HepG2 (cell line): Measurements from ENCODE around the gene ADAM15. TPM values are rescaled to one million over a fixed set of nuclear protein-coding genes. Genes with fewer than 3 reads are reported as not detected.

ENCODE experiments used
- ARNT ChIP-seq: fragments of 450-650 bp; IDR thresholded peaks from 2 replicates; pipeline ENCODE4 v1.6.1; 2017
- CEBPB ChIP-seq: IDR thresholded peaks from 2 replicates; pipeline ENCODE4 v1.6.1; 2011; ENCODE audit warnings: low read depth, low read length, improper control_type of control experiment, borderline replicate concordance
- ERF ChIP-seq: IDR thresholded peaks from 2 replicates; pipeline ENCODE4 v1.6.1; 2018; ENCODE audit warnings: missing biosample characterization, missing genetic modification reagents
- HMG20A ChIP-seq: IDR thresholded peaks from 2 replicates; pipeline ENCODE4 v1.6.1; 2016; ENCODE audit warnings: borderline replicate concordance
- ISX ChIP-seq: sonication (generic); formaldehyde crosslinking; conservative IDR thresholded peaks from 2 replicates; pipeline ENCODE4 v1.5.0; 2020; ENCODE audit warnings: missing genetic modification reagents
- KAT2B ChIP-seq: fragments of 150-350 bp; IDR thresholded peaks from 2 replicates; pipeline ENCODE4 v1.6.1; 2014; ENCODE audit warnings: low read depth, low read length, borderline replicate concordance
- PAF1 ChIP-seq: IDR thresholded peaks from 2 replicates; pipeline ENCODE4 v1.6.1; 2016; ENCODE audit warnings: missing genetic modification reagents, missing compliant biosample characterization
- RORA ChIP-seq: sonication (generic); formaldehyde crosslinking; IDR thresholded peaks from 2 replicates; pipeline ENCODE4 v1.5.0; 2020; ENCODE audit warnings: mild to moderate bottlenecking, missing genetic modification reagents, moderate library complexity
- SALL1 ChIP-seq: sonication (generic); formaldehyde crosslinking; IDR thresholded peaks from 2 replicates; pipeline ENCODE4 v1.8.0; 2022; ENCODE audit warnings: mild to moderate bottlenecking, missing genetic modification reagents
- SKI ChIP-seq: fragments of 450-650 bp; IDR thresholded peaks from one replicate; pipeline ENCODE4 v1.6.1; 2018; ENCODE audit warnings: mild to moderate bottlenecking; ENCODE audit not compliant: partially characterized antibody
- SRSF1 ChIP-seq: fragments of 200-400 bp; formaldehyde crosslinking; optimal IDR thresholded peaks from 2 replicates; pipeline ENCODE3; 2017; ENCODE audit warnings: mild to moderate bottlenecking, low read depth, low read length, moderate library complexity
- TAF1 ChIP-seq: sonication (generic); formaldehyde crosslinking; IDR thresholded peaks from 2 replicates; pipeline ENCODE4 v1.4.0; 2020; ENCODE audit warnings: missing genetic modification reagents
- ZNF18 ChIP-seq: sonication (generic); formaldehyde crosslinking; IDR thresholded peaks from 2 replicates; pipeline ENCODE4 v1.8.0; 2022; ENCODE audit warnings: mild to moderate bottlenecking, missing genetic modification reagents; ENCODE audit not compliant: insufficient replicate concordance
- ZNF441 ChIP-seq: sonication (generic); formaldehyde crosslinking; IDR thresholded peaks from 2 replicates; pipeline ENCODE4 v1.7.0; 2021; ENCODE audit warnings: missing genetic modification reagents, borderline replicate concordance
- ZNF570 ChIP-seq: sonication (generic); formaldehyde crosslinking; IDR thresholded peaks from 2 replicates; pipeline ENCODE4 v1.4.0; 2020; ENCODE audit warnings: mild to moderate bottlenecking, missing genetic modification reagents, borderline replicate concordance
- ZNF772 ChIP-seq: sonication (generic); formaldehyde crosslinking; IDR thresholded peaks from 2 replicates; pipeline ENCODE4 v1.5.0; 2020; ENCODE audit warnings: mild to moderate bottlenecking, missing genetic modification reagents
- ZNF780A ChIP-seq: sonication (generic); formaldehyde crosslinking; IDR thresholded peaks from 2 replicates; pipeline ENCODE4 v1.8.0; 2022; ENCODE audit warnings: mild to moderate bottlenecking, missing genetic modification reagents, moderate library complexity
- ZNF788 ChIP-seq: sonication (generic); formaldehyde crosslinking; IDR thresholded peaks from 2 replicates; pipeline ENCODE4 v1.5.0; 2020; ENCODE audit warnings: mild to moderate bottlenecking, missing genetic modification reagents, borderline replicate concordance
- polyA plus RNA-seq, 8 experiments: library from polyadenylated mRNA; depleted of rRNA in 3 of 8; stranded (reverse) in 7 of 8; unstranded in 1 of 8; fragments of >200 nt; fragmentation: Illumina TruSeq in 4 of 8; extraction: Trizol in 4 of 8; gene quantifications; 2 replicates each; pipeline versions ENCODE4 v1.2.1 to v1.2.3, GENCODE V29; 2011 to 2016; ENCODE audit warnings: low read depth in 4 of 8, missing spikeins in 1 of 8, mixed read lengths in 1 of 8; ENCODE audit not compliant: insufficient read depth in 1 of 8
- total RNA-seq, 5 experiments: library from RNA; depleted of rRNA; stranded (reverse); fragments of >200 nt; fragmentation: Illumina TruSeq; extraction: Trizol; gene quantifications; 2 replicates each; pipeline ENCODE4 v1.2.3, GENCODE V29; 2016; ENCODE audit warnings: low read depth in 1 of 5
- TF ChIP-seq, protein P1 (sequence below): IDR thresholded peaks from 2 replicates; pipeline ENCODE4 v1.4.0; 2020; ENCODE audit warnings: mild to moderate bottlenecking, missing genetic modification reagents
- TF ChIP-seq, protein P2 (sequence below): fragments of 450-650 bp; IDR thresholded peaks from 2 replicates; pipeline ENCODE4 v1.6.1; 2017; ENCODE audit warnings: mild to moderate bottlenecking
- TF ChIP-seq, protein P3 (sequence below): sonication (generic); formaldehyde crosslinking; IDR thresholded peaks from 2 replicates; pipeline ENCODE4 v1.5.0; 2020; ENCODE audit warnings: missing genetic modification reagents

ADAM15 gene
- total and polyA plus RNA-seq, 2 of the 13 experiments (the other 11 are each of a cell fraction or from before 2014, with no cell fraction given): 17.9 to 25.6 TPM

DNA sequence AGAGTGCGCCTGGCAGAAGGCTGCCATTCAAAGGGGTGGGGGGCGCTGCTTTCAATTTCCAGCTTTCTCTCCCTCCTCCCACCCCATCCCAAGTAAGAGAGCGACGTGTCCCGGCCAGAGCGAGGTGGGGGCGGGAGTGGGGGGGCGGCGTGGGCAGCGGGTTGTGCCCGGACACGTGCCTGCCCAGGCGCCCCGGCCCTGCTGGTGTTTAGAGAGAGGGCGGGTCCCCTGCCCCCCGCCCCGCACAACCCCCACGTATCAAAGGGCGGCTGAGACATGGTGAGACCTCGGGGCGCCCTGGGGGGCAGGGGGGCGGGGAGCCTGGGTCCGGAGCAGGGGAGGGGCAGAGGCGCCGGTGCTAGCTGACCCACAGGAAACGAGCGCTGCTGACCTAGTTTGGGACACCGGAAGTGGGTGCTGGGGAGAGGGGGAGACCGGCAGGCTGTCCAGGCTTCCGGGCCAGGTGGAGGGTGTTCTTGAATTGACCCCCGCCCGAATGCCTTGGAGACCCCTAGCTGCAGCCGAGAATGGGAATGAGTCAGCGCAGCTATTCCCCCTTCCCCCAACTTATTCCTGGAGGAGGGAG is 47.3 kb upstream of the ADAM15 start (continued):
- TF ChIP-seq, protein P1, sequence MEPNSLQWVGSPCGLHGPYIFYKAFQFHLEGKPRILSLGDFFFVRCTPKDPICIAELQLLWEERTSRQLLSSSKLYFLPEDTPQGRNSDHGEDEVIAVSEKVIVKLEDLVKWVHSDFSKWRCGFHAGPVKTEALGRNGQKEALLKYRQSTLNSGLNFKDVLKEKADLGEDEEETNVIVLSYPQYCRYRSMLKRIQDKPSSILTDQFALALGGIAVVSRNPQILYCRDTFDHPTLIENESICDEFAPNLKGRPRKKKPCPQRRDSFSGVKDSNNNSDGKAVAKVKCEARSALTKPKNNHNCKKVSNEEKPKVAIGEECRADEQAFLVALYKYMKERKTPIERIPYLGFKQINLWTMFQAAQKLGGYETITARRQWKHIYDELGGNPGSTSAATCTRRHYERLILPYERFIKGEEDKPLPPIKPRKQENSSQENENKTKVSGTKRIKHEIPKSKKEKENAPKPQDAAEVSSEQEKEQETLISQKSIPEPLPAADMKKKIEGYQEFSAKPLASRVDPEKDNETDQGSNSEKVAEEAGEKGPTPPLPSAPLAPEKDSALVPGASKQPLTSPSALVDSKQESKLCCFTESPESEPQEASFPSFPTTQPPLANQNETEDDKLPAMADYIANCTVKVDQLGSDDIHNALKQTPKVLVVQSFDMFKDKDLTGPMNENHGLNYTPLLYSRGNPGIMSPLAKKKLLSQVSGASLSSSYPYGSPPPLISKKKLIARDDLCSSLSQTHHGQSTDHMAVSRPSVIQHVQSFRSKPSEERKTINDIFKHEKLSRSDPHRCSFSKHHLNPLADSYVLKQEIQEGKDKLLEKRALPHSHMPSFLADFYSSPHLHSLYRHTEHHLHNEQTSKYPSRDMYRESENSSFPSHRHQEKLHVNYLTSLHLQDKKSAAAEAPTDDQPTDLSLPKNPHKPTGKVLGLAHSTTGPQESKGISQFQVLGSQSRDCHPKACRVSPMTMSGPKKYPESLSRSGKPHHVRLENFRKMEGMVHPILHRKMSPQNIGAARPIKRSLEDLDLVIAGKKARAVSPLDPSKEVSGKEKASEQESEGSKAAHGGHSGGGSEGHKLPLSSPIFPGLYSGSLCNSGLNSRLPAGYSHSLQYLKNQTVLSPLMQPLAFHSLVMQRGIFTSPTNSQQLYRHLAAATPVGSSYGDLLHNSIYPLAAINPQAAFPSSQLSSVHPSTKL (CRISPR knock-in tag): peak; percentile 29; the same call in 1 of the 2 replicates
- TF ChIP-seq ARNT (no peak), ZNF18 (CRISPR knock-in tag) (no peak), KAT2B (no peak), HMG20A (CRISPR knock-in tag) (no peak), CEBPB (no peak), SRSF1 (peak; percentile 65), ZNF441 (CRISPR knock-in tag) (peak; percentile 12; the same call in 1 of the 2 replicates), SKI (no peak), ZNF780A (CRISPR knock-in tag) (0 out of 2 replicates have a peak, but pooled peaks have one; percentile 45), ZNF570 (no peak), ZNF772 (CRISPR knock-in tag) (no peak), TAF1 (CRISPR knock-in tag) (peak; percentile 34; the same call in 1 of the 2 replicates), ERF (CRISPR knock-in tag) (0 out of 2 replicates have a peak, but pooled peaks have one; percentile 12), PAF1 (CRISPR knock-in tag) (no peak), RORA (CRISPR knock-in tag) (no peak), SALL1 (peak; percentile 33; the same call in 1 of the 2 replicates), ISX (CRISPR knock-in tag) (no peak), ZNF788 (CRISPR knock-in tag) (0 out of 2 replicates have a peak, but pooled peaks have one; percentile 26)
- TF ChIP-seq, protein P2, sequence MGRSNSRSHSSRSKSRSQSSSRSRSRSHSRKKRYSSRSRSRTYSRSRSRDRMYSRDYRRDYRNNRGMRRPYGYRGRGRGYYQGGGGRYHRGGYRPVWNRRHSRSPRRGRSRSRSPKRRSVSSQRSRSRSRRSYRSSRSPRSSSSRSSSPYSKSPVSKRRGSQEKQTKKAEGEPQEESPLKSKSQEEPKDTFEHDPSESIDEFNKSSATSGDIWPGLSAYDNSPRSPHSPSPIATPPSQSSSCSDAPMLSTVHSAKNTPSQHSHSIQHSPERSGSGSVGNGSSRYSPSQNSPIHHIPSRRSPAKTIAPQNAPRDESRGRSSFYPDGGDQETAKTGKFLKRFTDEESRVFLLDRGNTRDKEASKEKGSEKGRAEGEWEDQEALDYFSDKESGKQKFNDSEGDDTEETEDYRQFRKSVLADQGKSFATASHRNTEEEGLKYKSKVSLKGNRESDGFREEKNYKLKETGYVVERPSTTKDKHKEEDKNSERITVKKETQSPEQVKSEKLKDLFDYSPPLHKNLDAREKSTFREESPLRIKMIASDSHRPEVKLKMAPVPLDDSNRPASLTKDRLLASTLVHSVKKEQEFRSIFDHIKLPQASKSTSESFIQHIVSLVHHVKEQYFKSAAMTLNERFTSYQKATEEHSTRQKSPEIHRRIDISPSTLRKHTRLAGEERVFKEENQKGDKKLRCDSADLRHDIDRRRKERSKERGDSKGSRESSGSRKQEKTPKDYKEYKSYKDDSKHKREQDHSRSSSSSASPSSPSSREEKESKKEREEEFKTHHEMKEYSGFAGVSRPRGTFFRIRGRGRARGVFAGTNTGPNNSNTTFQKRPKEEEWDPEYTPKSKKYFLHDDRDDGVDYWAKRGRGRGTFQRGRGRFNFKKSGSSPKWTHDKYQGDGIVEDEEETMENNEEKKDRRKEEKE: no peak
- TF ChIP-seq, protein P3, sequence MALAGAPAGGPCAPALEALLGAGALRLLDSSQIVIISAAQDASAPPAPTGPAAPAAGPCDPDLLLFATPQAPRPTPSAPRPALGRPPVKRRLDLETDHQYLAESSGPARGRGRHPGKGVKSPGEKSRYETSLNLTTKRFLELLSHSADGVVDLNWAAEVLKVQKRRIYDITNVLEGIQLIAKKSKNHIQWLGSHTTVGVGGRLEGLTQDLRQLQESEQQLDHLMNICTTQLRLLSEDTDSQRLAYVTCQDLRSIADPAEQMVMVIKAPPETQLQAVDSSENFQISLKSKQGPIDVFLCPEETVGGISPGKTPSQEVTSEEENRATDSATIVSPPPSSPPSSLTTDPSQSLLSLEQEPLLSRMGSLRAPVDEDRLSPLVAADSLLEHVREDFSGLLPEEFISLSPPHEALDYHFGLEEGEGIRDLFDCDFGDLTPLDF (CRISPR knock-in tag): no peak
